Measurements from ENCODE around the gene RNF144B. TPM values are rescaled to one million over a fixed set of nuclear protein-coding genes. Genes with fewer than 3 reads are reported as not detected.

The RNF144B gene
- total RNA-seq, 4 donors from 2014 or later, result 13.3 to 43.5 (median 26.8) TPM

- ATAC-seq (ENCODE audit: low FRiP score), result no peak
- TF ChIP-seq, protein P1, sequence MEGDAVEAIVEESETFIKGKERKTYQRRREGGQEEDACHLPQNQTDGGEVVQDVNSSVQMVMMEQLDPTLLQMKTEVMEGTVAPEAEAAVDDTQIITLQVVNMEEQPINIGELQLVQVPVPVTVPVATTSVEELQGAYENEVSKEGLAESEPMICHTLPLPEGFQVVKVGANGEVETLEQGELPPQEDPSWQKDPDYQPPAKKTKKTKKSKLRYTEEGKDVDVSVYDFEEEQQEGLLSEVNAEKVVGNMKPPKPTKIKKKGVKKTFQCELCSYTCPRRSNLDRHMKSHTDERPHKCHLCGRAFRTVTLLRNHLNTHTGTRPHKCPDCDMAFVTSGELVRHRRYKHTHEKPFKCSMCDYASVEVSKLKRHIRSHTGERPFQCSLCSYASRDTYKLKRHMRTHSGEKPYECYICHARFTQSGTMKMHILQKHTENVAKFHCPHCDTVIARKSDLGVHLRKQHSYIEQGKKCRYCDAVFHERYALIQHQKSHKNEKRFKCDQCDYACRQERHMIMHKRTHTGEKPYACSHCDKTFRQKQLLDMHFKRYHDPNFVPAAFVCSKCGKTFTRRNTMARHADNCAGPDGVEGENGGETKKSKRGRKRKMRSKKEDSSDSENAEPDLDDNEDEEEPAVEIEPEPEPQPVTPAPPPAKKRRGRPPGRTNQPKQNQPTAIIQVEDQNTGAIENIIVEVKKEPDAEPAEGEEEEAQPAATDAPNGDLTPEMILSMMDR (IDR thresholded peaks at IDR 0.05), result no peak
Measured at GRCh38 chr6:18415207-18415606, 28.1 kb downstream of the RNF144B start.

GRCh38 chr6:18415671-18416340, 28.7 kb downstream of the RNF144B start:
- no peak for DNase-seq (ENCODE audit: low spot score)
- TF ChIP-seq, protein P1 (IDR thresholded peaks at IDR 0.05), result no peak
- ATAC-seq (ENCODE audit: low FRiP score), result no peak

More at GRCh38 chr6:18415207-18415606, 28.1 kb downstream of the RNF144B start:
- no peak for DNase-seq (ENCODE audit: low spot score)

DNA sequence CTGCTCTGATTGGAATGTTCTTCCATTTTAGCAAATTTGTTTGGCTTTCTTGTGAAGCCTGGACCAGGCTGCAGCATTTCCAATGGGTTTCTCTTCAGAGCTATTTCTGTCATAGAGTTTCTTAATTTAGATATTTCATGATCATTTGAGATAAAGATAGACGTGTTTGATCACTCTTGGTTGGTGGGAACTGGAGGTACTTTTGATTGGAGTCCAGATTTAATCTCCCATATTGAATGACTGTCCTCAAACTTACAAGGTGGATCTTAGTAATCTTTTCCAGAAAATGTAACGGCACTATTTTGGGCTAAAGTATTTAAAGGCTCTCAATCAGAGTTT, 29.2 kb downstream of the RNF144B start:
- ATAC-seq (ENCODE audit: low FRiP score) (no peak), DNase-seq (ENCODE audit: low spot score) (no peak)
- TF ChIP-seq, protein P1 (IDR thresholded peaks at IDR 0.05), result no peak

- ATAC-seq (ENCODE audit: low FRiP score) (no peak), DNase-seq (ENCODE audit: low spot score) (no peak)
- TF ChIP-seq, protein P1 (IDR thresholded peaks at IDR 0.05), result no peak
Measured at GRCh38 chr6:18420328-18420727, 33.2 kb downstream of the RNF144B start.

- no peak for ATAC-seq (ENCODE audit: low FRiP score)
Measured at GRCh38 chr6:18422136-18422535, 35.0 kb downstream of the RNF144B start.

DNA sequence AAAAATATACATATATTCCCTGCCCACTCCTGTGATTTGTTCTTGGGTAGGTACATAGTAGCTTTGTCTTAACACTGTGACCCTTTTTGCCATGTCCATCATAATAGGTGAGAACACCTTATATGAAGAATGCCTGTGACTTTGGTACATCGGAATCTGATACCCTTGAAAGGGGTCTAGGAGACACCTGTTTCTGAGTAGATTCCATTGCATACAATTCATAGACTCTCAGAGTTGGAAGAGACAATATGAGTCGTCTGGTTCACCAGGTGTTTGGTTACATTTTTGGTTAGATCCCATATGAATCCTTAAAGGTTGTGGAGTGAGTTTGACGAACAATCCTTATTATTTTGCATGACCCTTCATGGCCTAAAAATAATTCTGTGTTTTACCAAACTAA, 36.3 kb downstream of the RNF144B start:
- no peak for DNase-seq (ENCODE audit: low spot score)
- TF ChIP-seq, protein P1 (IDR thresholded peaks at IDR 0.05), result no peak
- ATAC-seq (ENCODE audit: low FRiP score), result no peak

More at GRCh38 chr6:18422136-18422535, 35.0 kb downstream of the RNF144B start:
- TF ChIP-seq, protein P1 (IDR thresholded peaks at IDR 0.05), result no peak
- no peak for DNase-seq (ENCODE audit: low spot score)

DNA sequence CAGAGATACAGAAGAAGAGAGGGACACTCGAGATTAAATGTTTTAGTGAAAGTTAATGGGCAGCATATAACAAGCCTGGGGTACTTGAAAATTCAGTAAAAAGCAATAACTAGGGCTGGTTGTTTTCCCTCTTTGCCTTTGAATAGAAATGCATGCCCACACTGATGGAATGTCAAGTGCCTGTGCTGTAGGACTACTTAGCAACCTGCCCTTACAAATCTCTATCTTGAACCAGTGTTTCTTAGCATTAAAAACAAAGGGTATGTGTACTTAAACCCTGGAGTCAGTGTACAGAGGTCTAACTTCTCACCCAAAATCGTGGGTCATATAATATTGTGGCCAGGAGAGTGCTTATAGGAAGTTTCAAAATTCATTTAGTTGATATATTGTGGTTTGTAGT, 37.1 kb downstream of the RNF144B start:
- DNase-seq (ENCODE audit: low spot score) (no peak), ATAC-seq (ENCODE audit: low FRiP score) (no peak)
- TF ChIP-seq, protein P1 (IDR thresholded peaks at IDR 0.05), result no peak

Measured in omental fat pad (tissue), 4 donors.